PC-3 (cell line): ENCODE data around the gene SLC25A31.
A peak's percentile ranks its signal among the peaks of the same experiment; 100 is the strongest.

Experiments
- EZH2 ChIP-seq: fragments of 300-600 bp; sonication (generic); IDR thresholded peaks from one replicate; pipeline ENCODE4 v1.6.1; 2017; ENCODE audit warnings: antibody characterized with exemption, mild to moderate bottlenecking, low read length; ENCODE audit not compliant: unreplicated experiment
- EZH2phosphoT487 ChIP-seq: fragments of 300-600 bp; sonication (generic); IDR thresholded peaks from 2 replicates; pipeline ENCODE4 v1.6.1; 2018; ENCODE audit warnings: mild to moderate bottlenecking, antibody characterized with exemption, low read length, borderline replicate concordance
- TF ChIP-seq, protein P1 (sequence below): fragments of 300-600 bp; sonication (generic); conservative IDR thresholded peaks from 2 replicates; pipeline ENCODE4 v1.5.1; 2017; ENCODE audit warnings: antibody characterized with exemption, low read depth, mild to moderate bottlenecking, low read length

DNA sequence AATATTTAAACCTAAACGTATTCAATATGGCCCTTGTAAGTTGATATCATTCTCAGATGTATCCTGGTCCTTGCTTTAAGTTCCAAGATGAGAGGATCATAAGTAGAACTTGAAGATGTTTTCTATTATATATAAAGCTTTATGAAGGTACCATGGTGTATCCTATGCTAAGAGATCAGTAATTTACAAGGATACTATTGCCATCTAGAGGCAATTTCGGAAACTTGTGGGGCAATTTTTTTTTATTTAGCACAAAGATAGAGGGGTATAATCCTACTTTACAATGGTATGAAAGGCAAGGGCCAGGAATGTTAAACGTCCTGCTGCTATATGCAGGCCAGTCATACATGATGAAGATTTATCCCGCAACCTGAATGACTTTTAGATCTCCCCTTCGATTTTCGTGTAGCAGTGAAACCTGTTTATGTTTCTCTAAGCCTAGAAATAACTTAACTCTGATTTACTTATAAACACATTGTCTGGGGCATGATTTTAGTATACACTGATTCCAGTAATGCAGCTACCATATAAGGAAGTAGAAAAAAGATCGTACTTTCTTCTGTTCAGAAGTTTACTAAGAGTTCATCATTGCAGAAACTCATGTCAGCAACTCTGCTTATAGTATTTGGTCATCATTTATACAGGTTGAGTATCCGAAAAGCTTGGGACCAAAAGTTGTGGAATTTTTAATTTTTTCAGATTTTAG lies 2.6 kb downstream of the SLC25A31 start:
- TF ChIP-seq, protein P1, sequence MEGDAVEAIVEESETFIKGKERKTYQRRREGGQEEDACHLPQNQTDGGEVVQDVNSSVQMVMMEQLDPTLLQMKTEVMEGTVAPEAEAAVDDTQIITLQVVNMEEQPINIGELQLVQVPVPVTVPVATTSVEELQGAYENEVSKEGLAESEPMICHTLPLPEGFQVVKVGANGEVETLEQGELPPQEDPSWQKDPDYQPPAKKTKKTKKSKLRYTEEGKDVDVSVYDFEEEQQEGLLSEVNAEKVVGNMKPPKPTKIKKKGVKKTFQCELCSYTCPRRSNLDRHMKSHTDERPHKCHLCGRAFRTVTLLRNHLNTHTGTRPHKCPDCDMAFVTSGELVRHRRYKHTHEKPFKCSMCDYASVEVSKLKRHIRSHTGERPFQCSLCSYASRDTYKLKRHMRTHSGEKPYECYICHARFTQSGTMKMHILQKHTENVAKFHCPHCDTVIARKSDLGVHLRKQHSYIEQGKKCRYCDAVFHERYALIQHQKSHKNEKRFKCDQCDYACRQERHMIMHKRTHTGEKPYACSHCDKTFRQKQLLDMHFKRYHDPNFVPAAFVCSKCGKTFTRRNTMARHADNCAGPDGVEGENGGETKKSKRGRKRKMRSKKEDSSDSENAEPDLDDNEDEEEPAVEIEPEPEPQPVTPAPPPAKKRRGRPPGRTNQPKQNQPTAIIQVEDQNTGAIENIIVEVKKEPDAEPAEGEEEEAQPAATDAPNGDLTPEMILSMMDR, result peak; percentile 73
- TF ChIP-seq EZH2phosphoT487, result no peak
- no peak for TF ChIP-seq EZH2
